GM12878 (cell line): Measurements from ENCODE around the gene CCDC12. TPM values are rescaled to one million over a fixed set of nuclear protein-coding genes. Genes with fewer than 3 reads are reported as not detected.

Source experiments
- GATAD2B ChIP-seq: fragments of 450-650 bp; conservative IDR thresholded peaks from 2 replicates; pipeline ENCODE4 v1.6.1; 2017; ENCODE audit warnings: low read depth, mild to moderate bottlenecking, moderate library complexity
- HDGF ChIP-seq: fragments of 450-650 bp; IDR thresholded peaks from 2 replicates; pipeline ENCODE4 v1.6.1; 2016; ENCODE audit warnings: antibody characterized with exemption
- NBN ChIP-seq: fragments of 450-650 bp; IDR thresholded peaks from 2 replicates; pipeline ENCODE4 v1.6.1; 2016
- RUNX3 ChIP-seq: IDR thresholded peaks from 2 replicates; pipeline ENCODE4 v1.6.1; 2012; ENCODE audit warnings: low read length, inconsistent platforms
- polyA plus RNA-seq, 11 experiments: library from polyadenylated mRNA; depleted of rRNA in 4 of 11; unstranded in 6 of 11; stranded (reverse) in 5 of 11; fragments of >200 nt; fragmentation: Nextera tagmentation in 4 of 11; fragmentation: Illumina TruSeq in 1 of 11; extraction: Ambion mirVana in 4 of 11; extraction: Trizol in 1 of 11; gene quantifications; 1 replicate in 1 of 11; 2 replicates in 10 of 11; pipeline versions ENCODE4 v1.2.1 to v1.2.3, GENCODE V29; 2011 to 2016; ENCODE audit warnings: inconsistent platforms in 2 of 11, missing spikeins in 2 of 11, low read depth in 1 of 11
- total RNA-seq, 4 experiments: library from RNA; depleted of rRNA in 3 of 4; stranded (reverse); fragments of >200 nt in 3 of 4; fragmentation: Illumina TruSeq in 1 of 4; extraction: Trizol in 1 of 4; gene quantifications; 2 replicates each; pipeline versions ENCODE4 v1.2.1 to v1.2.3, GENCODE V29; 2013 to 2021
- TF ChIP-seq, protein P1 (sequence below): fragments of 450-650 bp; formaldehyde crosslinking; IDR thresholded peaks from 2 replicates; pipeline ENCODE4 v1.4.0; 2020; ENCODE audit warnings: mild to moderate bottlenecking, moderate library complexity
- TF ChIP-seq, protein P2 (sequence below): fragments of 450-650 bp; IDR thresholded peaks from 2 replicates; pipeline ENCODE4 v1.6.1; 2018; ENCODE audit warnings: borderline replicate concordance, mild to moderate bottlenecking; ENCODE audit not compliant: partially characterized antibody
- TF ChIP-seq, protein P3 (sequence below): IDR thresholded peaks from 2 replicates; pipeline ENCODE4 v1.6.1; 2011; ENCODE audit warnings: borderline replicate concordance, low read depth, mild to moderate bottlenecking, moderate library complexity, low read length; ENCODE audit not compliant: insufficient read depth, poor library complexity, severe bottlenecking

The CCDC12 gene
- total and polyA plus RNA-seq, 10 of the 15 experiments (the other 5 are each of a cell fraction or from before 2014, with no cell fraction given), result 9.2 to 91.4 (median 61.3) TPM

DNA sequence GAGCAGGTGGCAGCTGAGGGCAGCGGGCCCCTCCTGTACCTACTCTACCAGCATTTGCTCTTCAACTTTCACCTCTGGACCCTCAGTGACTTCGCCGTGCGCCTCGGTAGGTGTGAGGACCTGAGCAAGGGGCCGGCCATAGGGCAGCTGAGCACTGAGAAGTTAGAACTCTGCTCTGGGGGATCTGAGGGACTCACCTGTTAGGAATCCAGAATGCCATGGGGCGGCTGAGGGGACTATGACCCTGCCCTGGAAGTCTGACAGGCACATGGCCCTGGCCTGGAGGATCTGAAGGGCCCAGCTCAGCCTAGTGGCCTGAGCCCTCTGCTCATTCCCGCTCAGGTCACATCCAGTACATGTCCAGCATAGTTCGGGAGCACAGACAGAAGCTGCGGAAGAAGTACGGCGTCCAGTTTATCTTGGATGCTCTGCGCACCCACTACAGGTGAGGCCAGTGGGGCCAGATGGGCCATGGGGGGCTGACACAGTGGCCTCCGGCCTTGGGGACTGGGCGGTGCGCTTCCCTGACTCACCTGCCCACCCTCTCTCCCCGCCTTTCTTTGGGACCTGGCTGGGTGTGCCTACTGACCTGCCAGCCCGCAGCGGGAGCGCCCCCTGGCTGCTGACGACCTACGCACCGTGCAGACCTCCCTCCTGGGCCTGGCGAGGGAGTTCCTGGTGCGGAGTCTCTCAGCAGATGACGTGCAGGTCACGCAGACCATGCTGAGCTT lies 21.7 kb upstream of the CCDC12 start (continued):
- TF ChIP-seq, protein P1, sequence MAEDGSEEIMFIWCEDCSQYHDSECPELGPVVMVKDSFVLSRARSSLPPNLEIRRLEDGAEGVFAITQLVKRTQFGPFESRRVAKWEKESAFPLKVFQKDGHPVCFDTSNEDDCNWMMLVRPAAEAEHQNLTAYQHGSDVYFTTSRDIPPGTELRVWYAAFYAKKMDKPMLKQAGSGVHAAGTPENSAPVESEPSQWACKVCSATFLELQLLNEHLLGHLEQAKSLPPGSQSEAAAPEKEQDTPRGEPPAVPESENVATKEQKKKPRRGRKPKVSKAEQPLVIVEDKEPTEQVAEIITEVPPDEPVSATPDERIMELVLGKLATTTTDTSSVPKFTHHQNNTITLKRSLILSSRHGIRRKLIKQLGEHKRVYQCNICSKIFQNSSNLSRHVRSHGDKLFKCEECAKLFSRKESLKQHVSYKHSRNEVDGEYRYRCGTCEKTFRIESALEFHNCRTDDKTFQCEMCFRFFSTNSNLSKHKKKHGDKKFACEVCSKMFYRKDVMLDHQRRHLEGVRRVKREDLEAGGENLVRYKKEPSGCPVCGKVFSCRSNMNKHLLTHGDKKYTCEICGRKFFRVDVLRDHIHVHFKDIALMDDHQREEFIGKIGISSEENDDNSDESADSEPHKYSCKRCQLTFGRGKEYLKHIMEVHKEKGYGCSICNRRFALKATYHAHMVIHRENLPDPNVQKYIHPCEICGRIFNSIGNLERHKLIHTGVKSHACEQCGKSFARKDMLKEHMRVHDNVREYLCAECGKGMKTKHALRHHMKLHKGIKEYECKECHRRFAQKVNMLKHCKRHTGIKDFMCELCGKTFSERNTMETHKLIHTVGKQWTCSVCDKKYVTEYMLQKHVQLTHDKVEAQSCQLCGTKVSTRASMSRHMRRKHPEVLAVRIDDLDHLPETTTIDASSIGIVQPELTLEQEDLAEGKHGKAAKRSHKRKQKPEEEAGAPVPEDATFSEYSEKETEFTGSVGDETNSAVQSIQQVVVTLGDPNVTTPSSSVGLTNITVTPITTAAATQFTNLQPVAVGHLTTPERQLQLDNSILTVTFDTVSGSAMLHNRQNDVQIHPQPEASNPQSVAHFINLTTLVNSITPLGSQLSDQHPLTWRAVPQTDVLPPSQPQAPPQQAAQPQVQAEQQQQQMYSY (CRISPR knock-in tag), result no peak
- TF ChIP-seq RUNX3 (0 out of 2 replicates have a peak, but pooled peaks have one; percentile 9), GATAD2B (0 out of 2 replicates have a peak, but pooled peaks have one; percentile 22), HDGF (peak; percentile 89; the same call in 1 of the 2 replicates), NBN (0 out of 2 replicates have a peak, but pooled peaks have one; percentile 15)
- TF ChIP-seq, protein P2, sequence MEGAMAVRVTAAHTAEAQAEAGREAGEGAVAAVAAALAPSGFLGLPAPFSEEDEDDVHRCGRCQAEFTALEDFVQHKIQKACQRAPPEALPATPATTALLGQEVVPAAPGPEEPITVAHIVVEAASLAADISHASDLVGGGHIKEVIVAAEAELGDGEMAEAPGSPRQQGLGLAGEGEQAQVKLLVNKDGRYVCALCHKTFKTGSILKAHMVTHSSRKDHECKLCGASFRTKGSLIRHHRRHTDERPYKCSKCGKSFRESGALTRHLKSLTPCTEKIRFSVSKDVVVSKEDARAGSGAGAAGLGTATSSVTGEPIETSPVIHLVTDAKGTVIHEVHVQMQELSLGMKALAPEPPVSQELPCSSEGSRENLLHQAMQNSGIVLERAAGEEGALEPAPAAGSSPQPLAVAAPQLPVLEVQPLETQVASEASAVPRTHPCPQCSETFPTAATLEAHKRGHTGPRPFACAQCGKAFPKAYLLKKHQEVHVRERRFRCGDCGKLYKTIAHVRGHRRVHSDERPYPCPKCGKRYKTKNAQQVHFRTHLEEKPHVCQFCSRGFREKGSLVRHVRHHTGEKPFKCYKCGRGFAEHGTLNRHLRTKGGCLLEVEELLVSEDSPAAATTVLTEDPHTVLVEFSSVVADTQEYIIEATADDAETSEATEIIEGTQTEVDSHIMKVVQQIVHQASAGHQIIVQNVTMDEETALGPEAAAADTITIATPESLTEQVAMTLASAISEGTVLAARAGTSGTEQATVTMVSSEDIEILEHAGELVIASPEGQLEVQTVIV, result no peak
- TF ChIP-seq, protein P3, sequence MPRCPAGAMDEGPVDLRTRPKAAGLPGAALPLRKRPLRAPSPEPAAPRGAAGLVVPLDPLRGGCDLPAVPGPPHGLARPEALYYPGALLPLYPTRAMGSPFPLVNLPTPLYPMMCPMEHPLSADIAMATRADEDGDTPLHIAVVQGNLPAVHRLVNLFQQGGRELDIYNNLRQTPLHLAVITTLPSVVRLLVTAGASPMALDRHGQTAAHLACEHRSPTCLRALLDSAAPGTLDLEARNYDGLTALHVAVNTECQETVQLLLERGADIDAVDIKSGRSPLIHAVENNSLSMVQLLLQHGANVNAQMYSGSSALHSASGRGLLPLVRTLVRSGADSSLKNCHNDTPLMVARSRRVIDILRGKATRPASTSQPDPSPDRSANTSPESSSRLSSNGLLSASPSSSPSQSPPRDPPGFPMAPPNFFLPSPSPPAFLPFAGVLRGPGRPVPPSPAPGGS, result no peak
